ENCODE measurements around the gene DHTKD1.

- TF ChIP-seq CTCF (IDR thresholded peaks at IDR 0.05) (no peak), POLR2A (IDR thresholded peaks at IDR 0.05) (no peak), EP300 (IDR thresholded peaks at IDR 0.05) (no peak), POLR2AphosphoS5 (IDR thresholded peaks at IDR 0.05) (no peak)
Observed at GRCh38 chr10:12140038-12140437, 71.3 kb downstream of the DHTKD1 start.
